GM13976 (cell line): ENCODE data around the gene CDK5RAP2.
"Not testable (repeated sequence)": the region's sequence is repeated elsewhere in the genome, so short reads cannot be mapped to it uniquely, and the experiment has no call there.

Experiments
- DNase-seq: peaks from one replicate; pipeline ENCODE4 v3.0.0; 2012; ENCODE audit warnings: low spot score
- in situ Hi-C: fragments of 300-500 bp; cut with MboI; formaldehyde crosslinking; loops from one replicate; pipeline ENCODE4 v1.12.0; 2022; ENCODE audit warnings: low sequenced_read_pairs, mixed read lengths, inconsistent platforms; ENCODE audit not compliant: unreplicated experiment
- TF ChIP-seq, protein P1 (sequence below): IDR thresholded peaks from 2 replicates; pipeline ENCODE4 v1.5.1; 2012; ENCODE audit warnings: borderline replicate concordance, mild to moderate bottlenecking; ENCODE audit not compliant: insufficient read depth; ENCODE audit errors: extremely low read depth, missing control alignments, control extremely low read depth

The CDK5RAP2 gene

DNA sequence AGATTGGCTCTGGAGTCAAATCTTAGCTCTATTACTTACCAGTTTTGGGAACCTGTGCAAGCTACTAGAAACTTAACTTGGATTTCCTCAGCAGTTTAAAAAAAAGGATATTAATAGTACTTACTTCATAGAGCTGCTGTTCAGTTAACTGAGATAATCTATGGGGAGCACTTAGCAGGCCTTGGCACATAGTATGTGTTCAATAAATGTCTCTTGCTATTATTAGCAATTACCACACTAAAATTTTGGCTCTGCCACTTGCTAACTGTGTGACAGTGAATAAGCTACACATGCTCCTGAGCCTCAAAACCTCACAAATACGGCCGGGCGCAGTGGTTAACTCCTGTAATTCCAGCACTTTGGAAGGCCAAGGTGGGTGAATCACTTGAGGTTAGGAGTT is 55.9 kb downstream of the CDK5RAP2 start:
- no peak for DNase-seq
- TF ChIP-seq, protein P1, sequence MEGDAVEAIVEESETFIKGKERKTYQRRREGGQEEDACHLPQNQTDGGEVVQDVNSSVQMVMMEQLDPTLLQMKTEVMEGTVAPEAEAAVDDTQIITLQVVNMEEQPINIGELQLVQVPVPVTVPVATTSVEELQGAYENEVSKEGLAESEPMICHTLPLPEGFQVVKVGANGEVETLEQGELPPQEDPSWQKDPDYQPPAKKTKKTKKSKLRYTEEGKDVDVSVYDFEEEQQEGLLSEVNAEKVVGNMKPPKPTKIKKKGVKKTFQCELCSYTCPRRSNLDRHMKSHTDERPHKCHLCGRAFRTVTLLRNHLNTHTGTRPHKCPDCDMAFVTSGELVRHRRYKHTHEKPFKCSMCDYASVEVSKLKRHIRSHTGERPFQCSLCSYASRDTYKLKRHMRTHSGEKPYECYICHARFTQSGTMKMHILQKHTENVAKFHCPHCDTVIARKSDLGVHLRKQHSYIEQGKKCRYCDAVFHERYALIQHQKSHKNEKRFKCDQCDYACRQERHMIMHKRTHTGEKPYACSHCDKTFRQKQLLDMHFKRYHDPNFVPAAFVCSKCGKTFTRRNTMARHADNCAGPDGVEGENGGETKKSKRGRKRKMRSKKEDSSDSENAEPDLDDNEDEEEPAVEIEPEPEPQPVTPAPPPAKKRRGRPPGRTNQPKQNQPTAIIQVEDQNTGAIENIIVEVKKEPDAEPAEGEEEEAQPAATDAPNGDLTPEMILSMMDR = no peak
- in situ Hi-C loops = no loop called here

DNA sequence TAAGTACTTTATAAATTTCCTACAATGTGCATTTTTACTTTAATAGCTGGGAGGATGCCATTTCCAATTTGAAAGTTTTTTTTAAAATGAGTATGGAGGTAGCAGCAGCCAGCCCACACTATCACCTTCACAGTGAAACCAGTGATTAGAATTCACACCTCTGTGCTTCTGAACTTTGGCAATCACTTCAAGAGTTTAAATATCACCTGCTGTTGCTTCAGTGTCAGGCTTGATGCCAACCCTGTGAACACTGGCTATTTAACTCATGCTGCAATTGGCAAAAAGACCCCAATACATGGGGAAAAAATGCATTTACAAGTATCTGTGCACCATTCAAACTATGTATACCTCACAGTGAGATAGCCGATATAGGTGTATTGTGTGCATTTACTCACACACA is 57.4 kb downstream of the CDK5RAP2 start:
- TF ChIP-seq, protein P1 = no peak
- in situ Hi-C loops = no loop called here
- DNase-seq = no peak

DNA sequence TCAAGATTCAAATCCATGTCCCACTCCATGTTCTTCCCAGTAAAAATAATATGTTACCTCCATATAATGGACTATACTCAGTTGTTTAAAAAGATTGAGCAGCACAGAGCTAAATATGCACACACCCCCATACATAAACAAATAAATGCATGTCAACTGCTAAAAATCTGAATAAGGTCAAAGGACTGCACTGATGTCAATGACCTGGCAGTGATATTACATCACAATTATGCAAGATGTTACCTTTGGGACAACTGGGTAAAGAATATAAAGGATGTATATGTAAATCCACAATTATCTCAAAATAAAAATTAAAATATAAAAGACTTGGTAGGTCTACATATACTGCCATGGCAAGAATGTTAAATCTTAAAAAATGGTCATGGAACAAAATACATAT is 57.9 kb downstream of the CDK5RAP2 start:
- in situ Hi-C loops = no loop called here
- TF ChIP-seq, protein P1 = no peak
- no peak for DNase-seq

DNA sequence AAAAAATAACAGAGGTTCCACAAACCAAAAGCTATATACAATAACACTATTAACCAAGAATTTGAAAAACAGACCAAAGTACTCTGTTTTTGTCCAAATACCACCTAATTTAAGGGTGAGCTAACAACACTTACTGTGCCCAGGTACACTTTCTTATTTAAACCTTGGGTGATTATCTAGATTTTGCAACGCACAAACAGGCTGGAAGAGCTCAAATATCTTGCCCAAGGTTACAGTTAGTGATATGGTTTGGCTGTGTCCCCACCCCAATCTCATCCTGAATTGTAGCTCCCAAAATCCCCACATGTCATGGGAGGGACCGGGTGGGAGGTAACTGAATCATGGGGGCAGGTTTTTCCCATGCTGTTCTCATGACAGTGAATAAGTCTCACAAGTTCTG is 58.9 kb downstream of the CDK5RAP2 start:
- TF ChIP-seq, protein P1 = no peak
- in situ Hi-C loops = no loop called here
- no peak for DNase-seq

DNA sequence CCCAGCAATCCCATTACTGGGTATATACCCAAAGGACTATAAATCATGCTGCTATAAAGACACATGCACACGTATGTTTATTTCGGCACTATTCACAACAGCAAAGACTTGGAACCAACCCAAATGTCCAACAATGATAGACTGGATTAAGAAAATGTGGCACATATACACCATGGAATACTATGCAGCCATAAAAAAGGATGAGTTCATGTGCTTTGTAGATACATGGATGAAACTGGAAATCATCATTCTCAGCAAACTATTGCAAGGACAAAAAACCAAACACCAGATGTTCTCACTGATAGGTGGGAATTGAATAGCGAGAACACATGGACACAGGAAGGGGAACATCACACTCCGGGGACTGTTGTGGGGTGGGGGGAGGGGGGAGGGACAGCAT is 64.0 kb downstream of the CDK5RAP2 start:
- in situ Hi-C loops = not testable (repeated sequence)

DNA sequence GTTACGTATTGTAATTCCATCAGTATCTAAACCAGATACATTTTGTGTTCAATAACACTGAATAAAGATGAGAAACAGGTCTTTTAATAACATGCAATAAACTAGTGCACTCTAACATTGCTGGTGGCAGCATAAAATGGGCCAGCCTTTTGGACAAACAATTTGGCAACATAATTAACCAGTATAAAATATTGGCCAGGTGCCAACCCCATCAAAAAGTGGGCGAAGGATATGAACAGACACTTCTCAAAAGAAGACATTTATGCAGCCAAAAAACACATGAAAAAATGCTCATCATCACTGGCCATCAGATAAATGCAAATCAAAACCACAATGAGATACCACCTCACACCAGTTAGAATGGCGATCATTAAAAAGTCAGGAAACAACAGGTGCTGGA is 64.5 kb downstream of the CDK5RAP2 start:
- in situ Hi-C loops, DNase-seq: not testable (repeated sequence)

More for the DNA sequence above, 64.0 kb downstream of the CDK5RAP2 start:
- DNase-seq = not testable (repeated sequence)

DNA sequence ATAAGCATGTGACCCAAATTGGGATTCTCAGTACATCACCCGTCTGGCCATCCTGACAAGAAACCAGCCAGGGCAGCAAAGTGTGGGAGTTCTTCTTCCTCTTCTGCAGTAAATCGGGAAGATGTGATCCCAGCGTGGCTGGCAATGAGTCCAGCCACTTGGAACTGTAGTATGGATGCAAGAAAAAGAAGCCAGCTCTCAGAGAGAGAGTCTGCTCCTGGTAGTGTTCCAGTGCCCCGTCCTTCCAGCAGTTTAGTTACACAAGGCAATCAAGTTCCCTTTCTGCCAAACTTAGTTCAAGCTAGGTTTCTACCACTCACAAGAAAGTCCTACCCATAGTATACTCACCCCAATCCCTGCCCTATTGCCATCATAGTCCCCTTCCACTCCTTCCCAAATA is 65.6 kb downstream of the CDK5RAP2 start:
- in situ Hi-C loops = no loop called here
- no peak for DNase-seq
- TF ChIP-seq, protein P1 = no peak

DNA sequence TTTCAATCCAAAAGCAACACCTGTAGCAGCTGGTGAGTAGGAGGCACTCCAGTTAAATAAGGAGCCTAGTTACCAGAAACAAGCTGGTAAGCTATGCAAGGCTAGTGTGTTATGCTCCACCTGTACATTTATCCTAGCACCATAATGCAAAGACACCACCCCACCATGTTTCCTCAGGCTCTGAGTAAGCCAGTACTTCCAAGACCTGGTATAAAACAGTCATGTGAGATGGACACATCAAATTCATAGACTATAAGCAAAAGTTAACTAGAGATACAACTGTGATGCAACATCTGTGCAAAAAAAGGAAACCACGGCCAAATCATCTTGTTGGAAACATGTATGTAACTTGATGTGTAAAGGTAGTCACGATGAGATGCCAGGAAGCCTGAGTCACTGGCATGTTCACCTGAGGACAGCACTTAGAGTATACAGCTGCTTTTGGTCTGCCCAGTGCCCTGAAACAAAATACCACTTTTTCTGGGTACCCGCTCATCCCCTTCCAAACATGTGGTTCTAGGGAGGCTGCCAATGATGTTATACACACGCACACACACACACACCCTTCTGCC is 66.1 kb downstream of the CDK5RAP2 start:
- in situ Hi-C loops = no loop called here
- TF ChIP-seq, protein P1 = no peak

More for the DNA sequence above, 66.1 kb downstream of the CDK5RAP2 start:
- no peak for DNase-seq
